Activated CD4-positive, alpha-beta T cell treated with anti-CD3 and anti-CD28 coated beads, Interleukin-2, Interleukin-6, amounts not matched to agents 100 ng/mL and 50 ng/mL, durations not matched to agents 16 hours and 8 hours (primary cell): Measurements from ENCODE around the gene CDK16.

Experiments used
- DNase-seq: peaks from one replicate; pipeline ENCODE4 v3.0.0-alpha.2; 2020

The CDK16 gene

DNA sequence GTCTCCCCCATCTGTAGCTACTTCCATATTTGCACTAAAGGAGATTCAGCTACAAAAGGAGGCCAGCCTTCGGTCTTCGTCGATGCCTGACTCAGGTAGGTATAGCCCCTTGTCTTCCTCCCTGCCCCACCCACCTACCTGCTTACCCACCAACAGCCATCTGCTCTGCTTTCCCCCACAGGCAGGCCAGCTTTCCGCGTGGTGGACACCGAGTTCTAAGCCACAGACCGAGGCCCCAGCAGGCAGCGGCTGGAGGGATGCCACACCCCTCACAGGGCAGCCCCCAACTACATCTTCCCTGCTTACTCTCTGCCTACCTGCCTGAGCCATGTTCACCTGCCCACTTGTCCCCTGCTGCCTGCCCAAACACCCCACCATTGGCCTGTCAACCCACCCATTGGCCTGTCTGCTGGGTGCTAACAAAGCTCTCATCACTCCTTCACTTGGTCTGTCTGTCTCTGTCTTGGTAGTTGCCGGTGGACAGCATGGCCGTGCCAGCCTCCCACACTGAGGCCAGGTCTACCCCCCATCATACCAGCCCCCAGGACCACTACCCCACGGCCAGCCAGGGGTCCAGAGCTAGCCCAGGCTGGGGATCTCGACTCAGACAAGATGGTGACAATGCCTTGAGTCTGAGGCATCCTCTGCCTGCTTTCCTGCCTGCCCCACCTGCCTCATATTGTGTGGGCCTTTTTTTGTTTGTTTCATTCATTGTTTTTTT is 10.2 kb downstream of the CDK16 start:
- no peak for DNase-seq

DNA sequence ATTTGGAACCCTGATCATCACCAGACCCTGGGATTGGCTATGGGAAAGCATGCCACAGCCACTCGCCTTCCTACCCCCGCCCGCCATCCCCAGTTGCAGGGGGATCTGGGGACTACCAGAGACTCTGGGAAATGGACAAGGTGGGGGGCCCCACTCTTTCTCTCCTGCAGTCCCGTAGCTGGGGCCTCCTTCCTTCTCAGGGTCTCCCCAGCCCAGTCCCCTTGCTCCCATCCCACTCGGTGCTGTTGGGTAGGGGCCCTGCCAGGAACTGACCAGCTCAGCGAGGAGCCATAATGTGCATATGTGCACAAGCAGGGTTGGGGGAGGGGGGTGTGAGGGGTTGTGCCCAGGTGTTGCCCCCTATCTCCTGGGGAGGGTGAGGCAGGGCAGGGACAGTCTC is 10.9 kb downstream of the CDK16 start:
- no peak for DNase-seq

DNA sequence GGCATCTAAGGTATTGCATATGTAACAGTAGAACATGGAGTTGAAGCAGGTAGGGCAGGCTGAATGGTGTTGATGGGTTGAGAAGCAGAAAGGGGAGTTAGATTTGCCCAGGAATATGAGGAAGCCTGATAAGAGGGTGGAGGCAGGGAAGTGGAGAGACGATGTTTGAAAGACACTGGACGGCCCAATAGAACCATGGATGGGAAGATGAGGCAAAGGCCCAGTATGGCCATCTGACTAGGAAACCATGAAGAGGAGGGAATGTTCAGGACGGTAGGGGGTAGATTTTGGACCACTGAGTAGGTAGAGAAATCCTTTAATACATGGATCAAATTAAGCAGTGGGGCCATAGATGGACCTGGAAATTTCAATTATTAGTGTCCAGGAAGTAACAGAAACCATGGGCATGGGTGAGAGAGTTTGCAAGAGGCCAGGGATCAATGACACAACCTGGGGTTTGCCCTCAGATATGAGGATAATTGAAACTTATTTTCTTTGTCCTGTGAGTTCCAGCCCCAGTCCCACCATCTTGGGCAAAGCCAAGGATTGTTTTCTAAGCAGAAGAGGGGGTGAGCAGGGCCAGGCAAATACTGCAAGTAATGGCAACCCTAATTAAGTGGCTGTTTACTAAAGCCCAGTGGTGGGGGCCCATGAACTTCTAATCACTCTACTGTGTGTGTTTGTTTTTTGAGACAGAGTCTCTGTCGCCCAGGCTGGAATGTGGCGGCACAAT is 11.8 kb downstream of the CDK16 start:
- no peak for DNase-seq

DNA sequence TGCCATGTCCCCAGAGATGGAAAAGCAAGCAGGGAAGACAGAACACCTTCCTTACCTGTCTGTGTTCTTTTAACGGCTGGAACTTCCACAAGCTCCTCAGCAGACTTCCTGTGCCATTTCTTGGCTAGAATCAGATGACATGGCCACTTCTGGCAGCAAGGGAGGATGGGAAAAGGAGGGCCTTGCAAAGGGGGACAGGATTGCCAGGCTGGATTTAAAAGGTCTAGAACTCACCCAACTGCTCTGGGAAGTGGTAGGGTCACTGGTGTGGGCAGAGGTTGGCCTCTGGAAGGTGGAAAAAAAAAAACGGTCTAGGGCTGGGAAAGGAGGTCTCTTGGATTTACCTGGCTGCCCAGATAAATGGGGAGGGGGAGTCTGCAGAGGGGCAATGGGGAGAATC is 12.7 kb downstream of the CDK16 start:
- DNase-seq, result no peak

DNA sequence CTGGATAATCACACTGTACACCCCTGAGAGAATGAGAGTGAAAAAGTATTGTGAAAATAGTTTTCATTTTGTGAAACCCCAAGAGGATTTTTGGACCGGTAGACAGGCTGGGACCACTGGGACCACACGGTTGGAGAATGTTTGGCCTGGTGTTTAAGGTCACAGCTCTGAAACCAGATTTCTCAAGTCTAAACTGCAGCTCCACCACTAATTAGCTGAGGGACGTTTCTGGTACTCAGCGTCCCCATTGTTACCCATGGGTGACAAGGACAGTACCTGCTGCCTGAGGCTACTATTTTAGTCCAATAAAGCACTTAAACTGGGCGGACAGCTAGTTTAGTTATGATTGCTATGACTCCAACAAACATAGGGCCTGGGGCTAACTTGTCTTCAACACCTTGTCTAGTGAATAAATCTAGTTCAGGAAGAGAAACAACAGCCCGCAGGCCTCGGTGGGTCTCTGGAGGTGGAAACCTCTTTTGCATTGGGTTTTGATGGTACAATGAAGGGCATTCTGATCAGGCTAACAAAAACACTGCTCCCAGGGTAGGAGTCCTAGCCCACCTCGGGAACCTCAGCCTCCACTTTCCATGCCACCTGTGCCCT is 13.8 kb downstream of the CDK16 start:
- no peak for DNase-seq

DNA sequence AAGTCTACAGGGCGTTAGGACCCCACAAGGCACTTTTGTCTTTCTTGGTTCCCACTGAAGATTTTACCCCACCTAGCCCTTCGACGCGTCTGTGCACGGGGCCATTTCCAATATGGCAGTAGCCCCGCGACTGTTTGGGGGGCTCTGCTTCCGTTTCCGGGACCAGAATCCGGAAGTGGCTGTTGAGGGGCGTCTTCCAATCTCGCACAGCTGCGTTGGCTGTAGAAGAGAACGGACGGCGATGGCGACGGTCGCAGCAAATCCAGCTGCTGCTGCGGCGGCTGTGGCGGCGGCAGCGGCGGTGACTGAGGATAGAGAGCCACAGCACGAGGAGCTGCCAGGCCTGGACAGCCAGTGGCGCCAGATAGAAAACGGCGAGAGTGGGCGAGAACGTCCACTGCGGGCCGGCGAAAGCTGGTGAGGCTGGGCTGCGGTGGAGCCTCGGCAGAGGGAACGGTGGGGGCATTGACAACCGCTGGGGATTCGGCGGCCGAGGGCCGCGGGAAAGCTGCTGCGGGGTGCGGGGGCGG is 14.4 kb downstream of the CDK16 start, which contains the start of gene USP11:
TSS of gene USP11 (plus strand) at position 207 of the 530 bp plus-strand sequence. CDS start at position 242, 35 bp downstream.
- peak; percentile 44 for DNase-seq

DNA sequence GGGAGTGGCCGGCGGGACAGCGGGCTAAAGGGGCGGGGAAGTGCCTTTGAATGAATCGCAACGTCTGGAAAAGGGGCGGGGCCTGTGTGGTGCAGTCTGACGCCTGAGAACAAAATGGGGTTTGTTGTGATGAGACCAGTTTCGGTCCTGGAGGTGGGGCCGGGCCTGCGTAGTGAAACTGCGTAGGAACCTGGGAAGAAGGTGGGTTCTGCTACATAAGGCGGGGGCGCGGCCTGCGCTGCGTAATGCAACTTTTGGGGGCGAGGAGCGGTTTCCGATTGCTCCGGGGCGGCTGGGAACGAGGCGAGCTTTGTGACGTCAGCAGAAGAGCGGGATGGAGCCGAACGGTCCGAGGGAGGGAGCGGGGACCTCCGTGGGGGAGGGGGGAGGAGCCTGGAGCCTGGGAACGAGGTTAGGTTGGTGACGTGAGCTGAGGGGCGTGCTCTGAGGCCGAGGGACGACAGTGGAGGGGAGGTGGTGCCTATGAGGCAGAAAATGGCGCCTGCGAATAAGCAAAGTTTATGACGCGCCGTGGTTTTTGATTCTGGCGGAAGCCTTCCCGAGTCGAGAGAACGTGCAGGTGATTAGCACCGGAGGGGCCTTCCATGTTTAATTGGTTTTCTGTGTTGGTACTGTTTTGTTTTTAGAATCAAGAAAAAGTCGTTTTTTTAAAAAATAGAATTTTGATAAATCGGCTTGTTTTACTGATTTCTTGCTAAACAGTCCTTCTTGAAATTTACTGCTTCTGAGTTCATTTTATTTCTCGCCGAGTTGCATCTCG is 15.0 kb downstream of the CDK16 start:
- peak; percentile 95 for DNase-seq

DNA sequence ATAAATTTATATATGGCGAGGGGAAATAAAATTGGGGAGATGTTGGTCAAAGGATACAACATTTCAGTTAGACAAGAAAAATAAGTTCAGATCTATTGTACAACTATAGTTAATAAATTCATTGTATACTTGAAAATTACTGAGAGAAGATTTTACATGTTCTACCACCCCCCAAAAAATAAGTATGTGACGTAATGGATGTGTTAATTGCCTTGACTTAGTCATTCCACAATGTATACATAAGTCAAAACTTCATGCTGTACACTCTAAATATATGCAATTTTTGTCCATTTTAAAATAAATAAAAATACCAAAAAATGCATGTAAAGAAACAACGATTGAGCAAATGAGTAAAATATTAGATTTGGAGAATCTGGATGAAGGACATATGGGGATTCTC is 16.1 kb downstream of the CDK16 start:
- DNase-seq, result no peak

DNA sequence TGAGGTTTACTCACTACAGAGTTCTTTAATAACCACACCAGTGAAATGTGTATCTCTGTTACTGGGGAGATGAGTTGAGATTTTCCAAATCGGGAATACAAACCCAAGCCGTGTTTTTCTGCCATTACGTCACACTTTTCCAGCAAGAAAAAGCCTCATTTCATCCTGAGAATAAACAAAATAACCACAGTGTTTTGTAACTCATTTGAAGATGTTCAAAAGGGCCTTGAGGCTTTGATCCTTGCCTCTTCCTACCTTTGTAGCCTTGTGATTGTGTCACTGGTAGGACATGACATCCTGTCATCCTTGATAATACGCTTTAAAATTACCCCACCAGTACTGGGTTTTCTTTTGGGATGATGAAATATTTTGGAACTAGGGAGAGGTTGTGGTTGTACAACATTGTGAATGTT is 17.2 kb downstream of the CDK16 start:
- DNase-seq, result no peak

DNA sequence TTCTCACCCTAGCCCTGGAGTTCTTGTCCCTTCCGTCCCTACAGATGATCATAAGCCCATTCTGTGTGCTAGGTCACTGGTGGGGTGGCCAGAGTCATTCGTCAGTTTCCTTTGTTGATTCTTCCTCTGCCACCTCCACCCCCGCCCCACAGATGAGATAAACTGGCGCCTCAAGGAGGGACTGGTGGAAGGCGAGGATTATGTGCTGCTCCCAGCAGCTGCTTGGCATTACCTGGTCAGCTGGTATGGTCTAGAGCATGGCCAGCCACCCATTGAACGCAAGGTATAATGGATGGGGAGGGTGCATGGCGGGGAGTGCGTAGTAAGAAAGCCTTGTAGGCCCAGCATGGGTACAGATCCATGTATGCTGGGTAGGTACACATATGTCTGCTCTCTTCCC is 20.7 kb downstream of the CDK16 start:
- no peak for DNase-seq

DNA sequence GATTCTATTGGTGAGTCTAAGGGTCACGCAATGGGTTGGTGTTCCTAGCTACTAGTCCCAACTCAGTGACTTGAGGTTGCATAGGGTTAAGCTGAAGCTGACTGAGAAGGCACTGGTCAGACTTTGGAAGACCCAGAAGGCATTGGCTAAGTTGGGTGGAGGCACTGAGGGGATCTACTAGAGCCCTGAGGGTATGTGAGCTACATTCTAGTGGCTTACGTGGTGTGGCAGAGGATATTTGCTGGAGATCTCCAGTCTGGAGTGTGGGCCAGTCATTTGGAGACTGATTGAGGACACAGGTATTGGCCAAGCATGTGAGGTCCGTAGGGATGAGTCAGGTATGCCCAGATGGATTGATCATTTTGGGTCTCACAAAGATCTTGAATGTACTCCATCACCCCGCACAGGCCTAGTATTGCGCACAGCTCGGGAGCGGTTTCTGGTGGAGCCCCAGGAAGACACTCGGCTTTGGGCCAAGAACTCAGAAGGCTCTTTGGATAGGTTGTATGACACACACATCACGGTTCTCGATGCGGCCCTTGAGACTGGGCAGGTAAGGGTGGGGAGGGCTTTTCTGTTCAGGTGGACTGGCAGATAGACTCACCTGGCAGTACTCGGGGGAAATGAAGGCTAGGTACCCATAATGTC is 21.5 kb downstream of the CDK16 start:
- no peak for DNase-seq

DNA sequence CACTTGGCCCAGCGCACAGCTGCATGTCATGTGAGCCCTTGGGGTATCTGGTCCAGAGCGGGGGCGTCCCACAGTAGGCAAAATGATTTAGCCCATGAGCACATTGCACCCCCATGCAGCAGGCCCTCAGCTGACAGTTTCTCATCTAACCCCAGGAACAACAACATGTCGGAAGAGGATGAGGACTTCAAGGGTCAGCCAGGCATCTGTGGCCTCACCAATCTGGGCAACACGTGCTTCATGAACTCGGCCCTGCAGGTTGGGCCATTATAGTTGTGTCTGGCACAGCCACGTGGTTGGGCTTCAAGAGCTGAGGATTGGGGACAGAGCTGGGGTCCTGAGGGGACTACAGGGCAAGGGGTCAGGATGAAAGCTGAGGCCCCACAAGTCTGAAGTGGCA is 22.1 kb downstream of the CDK16 start:
- DNase-seq, result no peak

DNA sequence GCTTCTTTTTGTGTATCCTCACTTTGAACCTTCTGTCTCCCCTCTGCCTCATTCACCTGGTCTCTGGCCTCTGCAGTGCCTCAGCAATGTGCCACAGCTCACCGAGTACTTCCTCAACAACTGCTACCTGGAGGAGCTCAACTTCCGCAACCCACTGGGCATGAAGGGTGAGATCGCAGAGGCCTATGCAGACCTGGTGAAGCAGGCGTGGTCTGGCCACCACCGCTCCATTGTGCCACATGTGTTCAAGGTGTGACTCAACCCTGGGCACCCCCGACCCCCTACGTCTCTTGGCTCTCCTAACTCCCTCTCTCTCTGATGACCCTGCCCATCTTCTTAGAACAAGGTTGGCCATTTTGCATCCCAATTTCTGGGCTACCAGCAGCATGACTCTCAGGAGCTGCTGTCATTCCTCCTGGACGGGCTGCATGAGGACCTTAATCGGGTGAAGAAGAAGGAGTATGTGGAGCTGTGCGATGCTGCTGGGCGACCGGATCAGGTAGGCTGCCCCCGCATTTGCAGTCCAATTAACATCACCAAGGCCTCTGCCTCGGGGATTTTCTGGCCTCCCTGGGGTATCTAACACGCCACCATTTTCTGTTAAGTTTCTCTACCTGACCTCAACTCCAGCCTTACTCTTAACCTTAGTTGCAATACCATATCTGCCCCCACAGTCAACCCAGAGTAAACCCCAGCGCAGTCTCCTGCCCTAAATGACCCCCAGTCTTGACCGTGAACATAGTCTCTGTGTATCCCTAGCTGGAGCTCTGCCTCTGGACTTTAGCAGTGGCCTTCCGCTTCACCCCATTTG is 22.9 kb downstream of the CDK16 start:
- DNase-seq, result no peak

DNA sequence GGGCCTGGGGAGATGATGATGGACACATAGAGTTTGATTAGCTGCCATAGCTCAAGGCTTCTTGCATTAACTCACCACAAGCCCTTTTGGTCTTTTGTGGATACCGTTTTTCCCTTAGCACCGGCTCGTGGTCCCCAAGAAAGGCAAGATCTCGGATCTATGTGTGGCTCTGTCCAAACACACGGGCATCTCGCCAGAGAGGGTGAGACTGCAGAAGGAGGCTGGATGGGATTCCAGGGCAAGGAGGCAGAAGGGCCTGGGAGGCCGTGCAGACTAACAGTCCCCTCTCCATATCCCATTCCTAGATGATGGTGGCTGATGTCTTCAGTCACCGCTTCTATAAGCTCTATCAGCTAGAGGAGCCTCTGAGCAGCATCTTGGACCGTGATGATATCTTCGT is 23.8 kb downstream of the CDK16 start:
- DNase-seq, result no peak

DNA sequence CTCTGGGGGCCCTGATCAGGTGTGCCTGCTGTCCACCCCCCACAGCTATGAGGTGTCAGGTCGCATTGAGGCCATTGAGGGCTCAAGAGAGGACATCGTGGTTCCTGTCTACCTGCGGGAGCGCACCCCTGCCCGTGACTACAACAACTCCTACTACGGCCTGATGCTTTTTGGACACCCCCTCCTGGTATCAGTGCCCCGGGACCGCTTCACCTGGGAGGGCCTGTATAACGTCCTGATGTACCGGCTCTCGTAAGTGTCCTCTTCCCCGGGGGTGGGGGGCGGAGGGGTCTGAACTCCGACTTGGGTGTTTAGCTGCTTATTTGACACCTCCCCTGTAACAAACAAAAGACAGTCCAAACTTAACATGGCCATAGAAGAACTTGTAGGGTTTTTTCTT is 24.9 kb downstream of the CDK16 start:
- no peak for DNase-seq

DNA sequence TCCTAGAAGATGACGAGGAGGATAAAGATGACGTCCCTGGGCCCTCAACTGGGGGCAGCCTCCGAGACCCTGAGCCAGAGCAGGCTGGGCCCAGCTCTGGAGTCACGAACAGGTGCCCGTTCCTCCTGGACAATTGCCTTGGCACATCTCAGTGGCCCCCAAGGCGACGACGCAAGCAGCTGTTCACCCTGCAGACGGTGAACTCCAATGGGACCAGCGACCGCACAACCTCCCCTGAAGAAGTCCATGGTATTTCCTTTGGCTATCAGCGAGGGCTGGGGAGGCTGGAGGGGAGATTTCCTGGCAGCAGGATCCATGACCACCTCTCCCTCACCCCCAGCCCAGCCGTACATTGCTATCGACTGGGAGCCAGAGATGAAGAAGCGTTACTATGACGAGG is 26.2 kb downstream of the CDK16 start:
- no peak for DNase-seq

DNA sequence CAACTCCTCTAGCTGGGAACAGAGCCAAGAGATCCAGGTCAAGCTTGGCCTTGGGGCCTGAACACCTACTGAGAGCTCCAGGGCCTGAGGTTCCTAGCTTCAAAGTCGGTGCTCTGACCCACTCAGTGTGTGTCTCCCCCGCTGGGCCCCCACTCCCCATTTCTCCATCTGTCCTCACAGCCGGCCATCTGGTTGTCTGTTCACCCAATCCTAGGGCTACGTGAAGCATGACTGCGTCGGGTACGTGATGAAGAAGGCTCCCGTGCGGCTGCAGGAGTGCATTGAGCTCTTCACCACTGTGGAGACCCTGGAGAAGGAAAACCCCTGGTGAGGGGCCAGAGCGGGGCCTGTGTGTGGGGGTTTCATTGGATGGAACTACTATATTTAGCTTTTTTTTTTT is 26.7 kb downstream of the CDK16 start:
- DNase-seq, result no peak

DNA sequence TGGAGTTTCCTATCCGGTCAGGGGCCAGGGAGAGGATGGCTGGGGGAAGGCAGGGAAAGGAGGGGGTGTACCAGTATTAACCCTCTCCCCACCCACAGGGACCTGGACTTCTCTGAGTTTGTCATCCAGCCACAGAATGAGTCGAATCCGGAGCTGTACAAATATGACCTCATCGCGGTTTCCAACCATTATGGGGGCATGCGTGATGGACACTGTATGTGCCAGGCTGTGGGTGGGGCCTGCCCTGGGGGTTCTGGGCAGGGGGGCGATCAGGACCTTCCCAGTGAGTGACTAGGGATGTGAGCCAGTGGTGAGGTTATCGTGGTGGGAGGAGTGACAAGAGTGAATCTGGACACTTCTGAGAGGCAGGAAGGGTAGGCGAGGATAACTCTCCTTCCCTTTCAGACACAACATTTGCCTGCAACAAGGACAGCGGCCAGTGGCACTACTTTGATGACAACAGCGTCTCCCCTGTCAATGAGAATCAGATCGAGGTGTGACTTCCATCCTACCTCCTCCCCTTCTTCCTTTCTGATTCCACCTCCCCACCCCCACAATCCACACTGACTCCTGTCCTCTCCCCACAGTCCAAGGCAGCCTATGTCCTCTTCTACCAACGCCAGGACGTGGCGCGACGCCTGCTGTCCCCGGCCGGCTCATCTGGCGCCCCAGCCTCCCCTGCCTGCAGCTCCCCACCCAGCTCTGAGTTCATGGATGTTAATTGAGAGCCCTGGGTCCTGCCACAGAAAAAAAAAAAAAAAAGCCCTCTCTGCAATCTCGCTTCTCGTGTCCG is 28.9 kb downstream of the CDK16 start:
- peak; percentile 51 for DNase-seq

DNA sequence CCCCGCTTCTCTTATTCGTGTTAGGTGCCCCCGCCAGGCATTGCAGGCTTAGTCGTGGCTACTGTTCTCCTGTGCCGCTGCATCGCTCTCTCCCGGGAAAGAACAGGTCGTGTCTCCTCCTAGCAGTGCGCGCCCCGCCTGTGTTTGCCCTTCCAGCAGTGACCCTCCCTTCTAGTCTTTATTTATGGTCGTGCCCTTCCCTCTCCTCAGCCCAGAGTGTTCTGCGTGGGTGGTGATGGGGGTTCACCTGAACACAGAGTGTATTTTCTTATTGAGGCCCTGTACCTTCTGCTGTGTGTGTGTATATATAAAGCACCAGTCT is 29.5 kb downstream of the CDK16 start:
- DNase-seq, result no peak

DNA sequence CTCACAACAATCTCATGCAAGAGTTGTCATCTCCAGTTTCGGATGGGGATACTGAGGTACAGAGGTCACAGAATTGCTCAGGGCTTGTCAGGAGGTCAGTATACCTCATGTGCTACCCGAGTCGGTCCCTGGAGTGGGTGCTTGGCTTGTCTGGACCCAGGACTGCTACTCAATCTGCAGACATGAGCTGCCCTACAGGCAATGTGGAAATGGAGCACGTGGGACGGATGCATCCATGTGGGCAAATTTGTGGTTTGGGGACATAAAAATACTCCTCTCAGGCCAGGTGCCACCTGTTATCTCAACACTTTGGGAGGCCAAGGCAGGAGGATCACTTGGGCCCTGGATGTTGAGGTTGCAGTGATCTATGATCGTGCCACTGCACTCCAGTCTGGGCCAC is 30.1 kb downstream of the CDK16 start:
- DNase-seq, result no peak

DNA sequence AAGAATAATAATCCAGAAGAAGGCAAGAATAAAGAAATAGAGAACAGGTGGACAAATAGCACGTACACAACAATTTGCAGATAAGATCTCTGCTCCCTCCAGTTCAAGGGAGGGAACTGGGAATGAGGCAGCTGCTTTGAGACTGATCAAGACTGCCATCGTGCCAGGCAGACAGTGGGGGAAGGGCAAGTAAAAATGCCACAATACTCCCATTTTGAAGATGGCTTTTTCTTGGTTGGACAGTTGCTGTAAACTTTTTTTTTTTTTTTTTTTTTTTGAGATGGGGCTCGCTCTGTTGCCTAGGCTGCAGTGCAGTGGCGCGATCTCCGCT is 31.5 kb downstream of the CDK16 start:
- DNase-seq, result no peak
